Dermis blood vessel endothelial cell (primary cell): Measurements from ENCODE around the gene HEATR9. TPM values are rescaled to one million over a fixed set of nuclear protein-coding genes. Genes with fewer than 3 reads are reported as not detected.
A peak's percentile ranks its signal among the peaks of the same experiment; 100 is the strongest.

Source experiments
- DNase-seq: peaks from one replicate; pipeline ENCODE4 v3.0.0; 2010
- total RNA-seq: library from RNA; depleted of rRNA; stranded (reverse); fragments of >200 nt; gene quantifications from 2 replicates; pipeline ENCODE4 v1.2.3, GENCODE V29; 2014

Gene HEATR9
- total RNA-seq, 1 donor from 2014 or later, result not detected

- no peak for DNase-seq
Observed at GRCh38 chr17:35894206-35894605, 25.5 kb upstream of the HEATR9 start.

- no peak for DNase-seq
Observed at GRCh38 chr17:35893751-35894150, 25.1 kb upstream of the HEATR9 start.

DNA sequence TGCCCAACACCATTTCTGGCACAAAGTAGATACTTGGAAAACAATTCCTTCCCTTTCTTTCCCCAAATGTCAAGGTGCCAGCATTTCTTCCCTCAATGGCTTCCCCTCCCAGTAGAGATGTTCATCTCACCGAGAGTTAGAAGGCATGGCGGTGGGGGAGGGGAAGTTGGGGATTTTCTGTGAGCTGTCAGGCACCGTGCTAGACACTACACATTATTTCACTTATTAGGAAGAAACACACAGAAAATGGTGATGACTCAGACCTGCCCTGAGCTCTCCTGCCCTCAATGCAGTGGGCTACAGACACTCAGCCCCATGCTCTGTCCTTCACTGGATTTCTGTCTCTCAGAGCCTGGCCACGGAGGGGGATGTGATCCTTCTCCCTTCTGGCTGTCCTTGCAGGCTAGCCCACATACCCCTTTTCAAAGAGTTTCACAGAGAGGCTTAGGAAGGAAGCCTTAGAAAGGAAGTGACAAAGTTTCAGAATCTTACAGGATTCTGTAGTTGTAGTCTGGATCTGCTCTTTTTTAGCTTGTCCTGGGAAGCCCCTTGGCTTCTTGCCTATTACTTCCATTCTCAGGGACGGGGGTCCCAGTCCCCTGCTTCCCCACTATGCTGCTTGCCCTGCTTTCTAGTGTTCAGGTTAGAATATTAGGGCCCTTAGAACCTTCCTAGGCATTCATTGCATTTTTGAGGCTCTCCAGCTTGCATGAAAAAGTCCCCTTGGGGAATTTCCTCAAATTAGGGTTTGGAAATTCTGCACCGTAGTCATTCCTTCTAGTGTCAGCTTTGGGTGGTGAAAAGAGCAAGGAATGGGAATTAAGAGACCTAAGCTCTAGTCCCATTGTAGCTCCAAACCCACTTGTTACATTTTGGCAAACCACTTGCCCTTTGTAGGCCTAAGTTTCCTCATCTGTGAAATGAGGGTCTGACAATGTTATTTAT lies 23.7 kb upstream of the HEATR9 start:
- peak; percentile 22 for DNase-seq

- DNase-seq, result no peak
Observed at GRCh38 chr17:35891269-35891668, 22.6 kb upstream of the HEATR9 start.

DNA sequence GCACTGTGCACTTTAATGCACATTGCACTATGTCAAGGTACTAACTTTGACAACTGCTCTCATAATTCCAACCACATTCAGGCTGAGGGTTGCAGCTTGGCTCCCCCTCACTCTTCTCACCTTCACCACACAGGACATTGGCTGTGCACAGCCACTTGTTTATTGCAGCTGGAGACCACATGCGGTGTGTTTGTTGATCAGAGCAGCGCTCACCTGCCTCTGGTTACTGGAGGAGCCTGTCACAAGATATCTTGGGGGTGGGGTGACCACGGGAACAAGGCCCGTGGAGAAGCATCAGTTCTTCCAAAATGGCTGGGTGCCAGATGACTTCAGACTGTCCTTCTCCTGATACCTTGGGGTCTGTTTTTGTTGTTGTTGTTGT lies 22.1 kb upstream of the HEATR9 start:
- DNase-seq, result no peak

DNA sequence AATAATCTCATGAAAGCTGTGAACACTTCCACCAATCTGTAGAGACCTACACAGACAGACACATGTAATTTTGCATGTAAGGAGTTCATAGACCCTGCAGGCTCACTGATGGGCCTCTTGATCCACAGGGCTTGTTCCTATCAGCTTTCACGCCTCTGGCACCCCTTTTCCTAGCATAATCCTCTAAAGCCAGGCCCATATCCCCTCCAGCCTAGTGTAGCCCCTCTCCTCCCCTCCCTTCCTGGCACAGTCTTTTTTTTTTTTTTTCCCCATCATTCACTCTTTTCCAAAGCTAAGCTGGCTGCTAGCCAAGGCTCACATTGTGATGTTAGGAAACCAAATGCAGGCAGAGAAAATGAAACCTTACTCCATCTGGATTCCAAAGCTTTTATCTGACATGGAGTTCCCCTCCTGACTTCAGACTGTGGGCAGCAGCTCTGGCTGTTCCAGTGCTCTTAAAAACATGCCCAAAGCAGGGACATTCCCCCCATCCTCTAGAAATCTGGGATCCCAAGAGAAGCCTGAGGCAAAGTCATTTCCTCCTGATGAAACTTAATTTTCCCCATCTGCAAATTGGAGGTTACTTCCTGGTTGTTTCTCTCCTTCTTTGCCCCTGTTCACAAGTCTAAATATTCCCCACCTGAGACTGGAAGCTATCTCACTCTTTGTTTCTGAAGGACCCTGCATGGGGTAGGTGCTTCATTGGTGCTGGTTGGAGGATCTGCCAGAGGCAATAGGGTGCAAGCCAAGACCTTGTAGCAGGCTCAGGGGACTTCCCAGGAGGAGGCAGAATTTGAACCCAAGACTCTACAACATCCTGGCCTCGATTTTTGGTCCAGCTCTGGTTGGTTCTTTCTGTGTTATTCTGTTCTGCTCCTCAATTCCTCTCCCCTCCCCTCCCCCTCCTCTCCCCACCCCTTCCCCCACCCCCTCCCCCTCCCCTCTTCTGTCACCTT lies 21.4 kb upstream of the HEATR9 start:
- DNase-seq, result peak; percentile 46

- DNase-seq, result no peak
Observed at GRCh38 chr17:35889241-35889640, 20.6 kb upstream of the HEATR9 start.

DNA sequence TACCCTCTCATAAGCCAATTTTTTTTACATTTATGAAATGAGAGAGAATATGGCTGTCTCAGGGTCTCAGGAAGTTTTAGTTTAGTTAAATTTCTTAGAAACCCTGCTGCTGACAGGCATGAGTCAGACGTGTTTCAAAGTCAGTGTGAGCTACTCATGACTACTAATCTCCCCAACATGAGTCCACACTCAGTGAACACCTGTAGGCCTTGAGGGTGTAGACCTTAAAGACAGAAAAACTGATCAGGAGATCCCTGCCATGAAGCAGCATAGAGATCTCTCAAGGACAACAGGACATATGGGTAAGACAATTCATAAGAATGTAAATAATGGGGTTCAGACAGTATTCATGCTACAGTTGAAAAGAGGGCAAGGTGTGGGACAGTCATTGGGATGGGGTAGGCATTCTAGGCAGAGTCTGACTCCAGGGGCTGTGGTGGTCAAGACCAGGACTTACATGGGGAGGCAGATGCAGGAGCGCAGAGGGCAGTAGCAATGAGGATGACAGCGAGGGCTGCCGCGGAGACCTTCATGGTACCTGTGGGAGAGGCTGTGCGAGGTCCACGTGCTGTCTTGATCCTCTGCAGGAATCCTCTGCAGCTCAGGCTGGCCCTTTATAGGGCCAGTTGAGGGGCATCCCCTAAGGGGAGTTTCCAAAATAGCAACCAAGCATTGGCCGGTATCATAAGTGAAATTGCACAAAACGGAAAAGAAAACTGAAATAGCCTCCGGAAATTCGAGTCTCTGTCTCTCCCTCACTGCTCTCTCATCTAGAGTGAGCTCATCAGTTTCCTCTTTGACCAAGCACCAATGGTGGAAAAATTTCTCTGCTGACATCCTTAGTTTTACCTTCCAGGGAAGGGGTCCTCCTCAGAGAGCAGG lies 11.3 kb upstream of the HEATR9 start, which contains the start of gene CCL5:
Gene CCL5 (minus strand): TSS at position 588 of the 882 bp plus-strand sequence.
- DNase-seq, result peak; percentile 44

DNA sequence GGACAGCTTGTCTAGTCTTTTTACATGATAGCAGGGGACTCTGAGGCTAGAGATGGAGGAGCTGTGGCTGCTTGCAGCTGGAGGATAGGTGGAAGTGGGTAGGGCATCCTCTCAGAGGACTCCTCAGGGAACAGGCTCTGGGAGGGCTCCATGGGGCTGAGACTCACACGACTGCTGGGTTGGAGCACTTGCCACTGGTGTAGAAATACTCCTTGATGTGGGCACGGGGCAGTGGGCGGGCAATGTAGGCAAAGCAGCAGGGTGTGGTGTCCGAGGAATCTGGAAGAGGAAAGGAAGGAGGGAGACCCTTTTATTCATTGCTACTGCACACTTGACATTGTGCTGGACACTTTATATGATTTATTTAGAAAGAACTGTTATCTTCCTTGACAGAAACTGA lies 9.7 kb upstream of the HEATR9 start:
- DNase-seq, result no peak

GRCh38 chr17:35877345-35878029 lies 8.8 kb upstream of the HEATR9 start:
- DNase-seq, result no peak

GRCh38 chr17:35876534-35876933 lies 7.8 kb upstream of the HEATR9 start:
- DNase-seq, result no peak

DNA sequence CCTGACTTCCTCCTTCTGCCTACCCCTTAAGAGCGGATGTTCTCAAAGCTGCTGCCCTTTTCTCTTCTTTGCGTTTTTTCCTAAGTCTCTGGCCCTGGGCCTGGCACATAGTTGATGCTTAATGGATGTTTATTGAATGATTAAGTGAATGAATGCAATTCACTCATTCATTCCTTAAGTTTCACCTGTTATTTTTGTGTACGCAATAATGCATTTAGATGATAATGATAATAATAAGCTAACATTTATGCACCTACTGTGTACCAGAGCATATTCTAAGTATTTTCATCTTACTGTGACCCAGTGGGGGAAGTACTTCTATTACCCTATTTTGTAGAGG lies 7.1 kb upstream of the HEATR9 start:
- no peak for DNase-seq

GRCh38 chr17:35875072-35875799 lies 6.5 kb upstream of the HEATR9 start:
- DNase-seq, result peak; percentile 44

DNA sequence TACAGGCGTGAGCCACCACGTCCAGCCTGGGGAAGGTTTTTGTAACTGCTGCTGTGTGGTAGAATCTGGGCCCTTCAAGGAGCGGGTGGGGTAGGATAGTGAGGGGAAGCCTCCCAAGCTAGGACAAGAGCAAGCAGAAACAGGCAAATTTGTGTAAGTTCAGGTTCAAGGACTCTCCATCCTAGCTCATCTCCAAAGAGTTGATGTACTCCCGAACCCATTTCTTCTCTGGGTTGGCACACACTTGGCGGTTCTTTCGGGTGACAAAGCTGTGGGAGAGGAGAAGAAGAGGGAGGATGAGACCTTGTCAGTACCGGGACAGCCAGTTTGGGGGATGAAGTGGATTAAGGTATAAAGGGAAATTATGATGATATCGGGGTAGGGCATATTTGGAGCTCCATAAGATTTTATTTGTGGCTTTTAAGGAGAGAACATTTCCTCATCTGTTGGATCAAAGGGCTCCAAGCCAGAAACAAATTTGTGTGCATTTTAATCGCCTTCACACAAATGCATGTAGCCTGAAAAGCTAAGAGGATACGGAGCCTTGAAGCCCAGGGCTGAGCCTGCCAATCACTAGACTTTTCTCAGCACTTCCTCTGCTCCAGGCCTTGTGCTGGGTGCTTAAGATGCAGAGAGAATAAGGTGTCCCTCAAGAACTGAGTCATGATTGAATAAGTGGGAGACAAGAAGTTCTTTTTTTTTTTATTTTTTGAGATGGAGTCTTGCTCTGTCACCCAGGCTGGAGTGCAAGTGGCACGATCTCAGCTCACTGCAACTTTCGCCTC lies 3.7 kb upstream of the HEATR9 start:
- no peak for DNase-seq

DNA sequence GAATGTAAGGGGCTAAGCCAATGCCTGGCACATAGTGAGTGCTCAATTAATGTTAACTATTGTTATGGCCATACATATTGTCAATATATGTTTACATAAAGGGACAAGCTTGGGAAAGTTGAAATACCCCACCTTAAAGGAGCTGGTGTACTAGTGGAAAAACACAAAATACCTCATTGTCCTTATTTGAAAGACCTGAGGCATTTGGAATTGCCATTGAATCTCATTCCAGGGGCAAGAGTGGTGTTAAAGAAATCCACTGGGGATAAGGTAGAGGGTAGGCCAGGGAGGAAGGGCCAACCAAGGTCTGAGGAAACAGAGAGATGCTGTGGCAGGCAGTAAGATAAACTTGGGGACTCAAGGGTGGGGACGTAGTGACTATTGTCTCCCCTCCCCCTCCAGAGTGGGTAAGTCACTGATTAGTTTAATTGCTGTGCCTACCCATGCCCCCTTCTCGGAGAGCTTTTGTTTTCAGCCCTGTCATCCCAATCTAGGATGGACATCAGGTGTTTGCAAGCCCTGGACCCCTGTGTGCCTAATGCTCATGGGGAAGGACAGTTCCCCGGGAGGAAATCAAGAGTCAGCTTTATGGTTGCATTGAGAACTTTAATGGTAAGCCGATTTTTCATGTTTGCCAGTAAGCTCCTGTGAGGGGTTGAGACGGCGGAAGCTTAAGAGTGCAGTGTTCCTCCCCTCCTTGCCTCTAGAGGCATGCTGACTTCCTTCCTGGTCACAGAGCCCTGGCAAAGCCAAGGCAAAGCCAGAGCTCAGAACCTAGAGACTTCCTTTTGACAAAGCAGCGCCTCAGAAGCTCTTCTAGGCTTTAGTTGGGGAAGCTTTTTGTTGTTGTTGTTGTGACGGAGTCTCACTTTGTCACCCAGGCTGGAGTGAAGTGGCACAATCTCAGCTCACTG lies 2.5 kb upstream of the HEATR9 start:
- DNase-seq, result peak; percentile 57

DNA sequence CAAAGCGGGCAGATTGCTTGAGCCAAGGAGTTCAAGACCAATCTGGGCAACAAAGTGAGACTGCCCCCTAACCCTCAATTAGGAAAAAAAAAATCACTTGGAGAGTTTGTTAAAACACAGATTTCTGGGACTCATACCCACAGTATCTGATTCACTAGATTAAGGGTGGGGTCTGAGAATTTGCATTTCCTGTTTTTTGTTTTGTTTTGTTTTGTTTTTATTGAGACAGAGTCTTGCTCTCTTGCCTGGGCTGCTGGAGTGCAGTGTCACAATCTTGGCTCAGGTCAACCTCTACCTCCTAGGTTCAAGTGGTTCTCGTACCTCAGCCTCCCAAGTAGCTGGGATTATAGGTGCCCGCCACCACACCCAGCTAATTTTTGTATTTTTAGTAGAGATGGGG lies 1.1 kb downstream of the HEATR9 start:
- DNase-seq, result no peak

GRCh38 chr17:35866341-35866950 lies 2.2 kb downstream of the HEATR9 start:
- DNase-seq, result no peak
